Measurements from ENCODE around the gene ZNF841. TPM values are rescaled to one million over a fixed set of nuclear protein-coding genes. Genes with fewer than 3 reads are reported as not detected.

ZNF841 gene
- total RNA-seq, 1 experiment from 2014 or later = 23.3 TPM

- H3K79me2 ChIP-seq (ENCODE audit: insufficient read depth, low read length) = peaks cover 2% of the 10 kb centered on the region; the same call in 1 of the 2 replicates
- H4K20me1 ChIP-seq (ENCODE audit: control insufficient read depth, insufficient read depth, insufficient read length) = no peaks in the 10 kb centered on the region
- no peak overlapping the region for H3K23ac ChIP-seq (ENCODE audit: insufficient read length, low read depth, low read length)
- no peak for TF ChIP-seq CTCF (conservative IDR thresholded peaks at IDR 0.05)
- no peaks in the 10 kb centered on the region for H3K27me3 ChIP-seq (ENCODE audit: insufficient read depth, low read length)
- no peak overlapping the region for H3K14ac ChIP-seq (ENCODE audit: insufficient read depth, low read length)
- H2BK15ac ChIP-seq (ENCODE audit: low read depth, low read length) = no peak overlapping the region
- no peaks in the 10 kb centered on the region for H3K79me1 ChIP-seq (ENCODE audit: insufficient read depth, low read depth, low read length, poor library complexity, severe bottlenecking)
- no peak for DNase-seq
- Mint-ChIP-seq H3K4me3 (no peak overlapping the region), H3K27me3 (ENCODE audit: low read depth) (no peaks in the 10 kb centered on the region), H3K27ac (no peak overlapping the region), H3K4me1 (peaks cover 5 to 9% of the 10 kb centered on the region in 2 experiments), H3K36me3 (ENCODE audit: insufficient read depth in 1 of 3, low read depth in 3 of 3) (peaks cover 85 to 93% (median 91%) of the 10 kb centered on the region in 3 experiments), H3K9me3 (peaks cover 7 to 40% of the 10 kb centered on the region in 2 experiments; a peak in 4 of 5 replicates)
- no peak overlapping the region for H3K18ac ChIP-seq (ENCODE audit: insufficient read length, low read depth, low read length)
- no peak overlapping the region for H2BK20ac ChIP-seq (ENCODE audit: low read depth, low read length, poor library complexity, severe bottlenecking)
- H2AFZ ChIP-seq (ENCODE audit: low read length) = no peak overlapping the region
- no peak overlapping the region for H2BK120ac ChIP-seq (ENCODE audit: low read depth, low read length, poor library complexity, severe bottlenecking)
- no peak overlapping the region for H3K9ac ChIP-seq (ENCODE audit: extremely low read depth, insufficient read length, low read length)
- no peak overlapping the region for H4K8ac ChIP-seq (replicated peaks; ENCODE audit: insufficient read length, low read depth, low read length)
- no peak overlapping the region for H2BK12ac ChIP-seq (ENCODE audit: insufficient read length, low read depth, low read length)
- H2AK5ac ChIP-seq (ENCODE audit: insufficient read length, low read length) = no peak overlapping the region
- H3K4me2 ChIP-seq (ENCODE audit: insufficient read depth, insufficient read length, low read length) = no peak overlapping the region
- no peaks in the 10 kb centered on the region for H3K23me2 ChIP-seq (ENCODE audit: insufficient read length, low read depth, low read length, poor library complexity, severe bottlenecking)
- no peak overlapping the region for H4K91ac ChIP-seq (ENCODE audit: insufficient read length, low read depth, low read length)
- no peaks in the 10 kb centered on the region for H3K4me1 ChIP-seq (ENCODE audit: insufficient read depth, low read length)
- H3K4ac ChIP-seq (ENCODE audit: low read depth, low read length) = no peak overlapping the region
- no peak overlapping the region for H4K5ac ChIP-seq (ENCODE audit: insufficient read length, low read depth, low read length)
- no peak overlapping the region for H3K27ac ChIP-seq (ENCODE audit: insufficient read length, low read depth, low read length)
- H3K56ac ChIP-seq (ENCODE audit: insufficient read length, low read depth, low read length) = no peak overlapping the region
- WGBS (ENCODE audit: extremely low coverage, insufficient read length, low lambda C conversion rate) = no CpG with 5 or more reads among the region's 15 CpGs
- H2BK5ac ChIP-seq (ENCODE audit: insufficient read length, low read length) = no peak overlapping the region
- H3T11ph ChIP-seq (ENCODE audit: low read length) = no peak overlapping the region
- no peaks in the 10 kb centered on the region for H3K9me3 ChIP-seq (ENCODE audit: control insufficient read depth, low read depth, low read length)
Measured at GRCh38 chr19:52022193-52022592, 73.4 kb downstream of the ZNF841 start.

Measured in H9 (cell line).